Activated CD8-positive, alpha-beta memory T cell treated with anti-CD3 and anti-CD28 coated beads, Interleukin-2, amount 50 U/mL, for 1 hour (primary cell): ENCODE results near the gene QRSL1.
"Not testable (repeated sequence)": the region's sequence is repeated elsewhere in the genome, so short reads cannot be mapped to it uniquely, and the experiment has no call there.

Experiments
- DNase-seq: peaks from one replicate; pipeline ENCODE4 v3.0.0-alpha.2; 2020; ENCODE audit errors: extremely low read depth

QRSL1 gene

GRCh38 chr6:106674541-106675229 is 45.3 kb downstream of the QRSL1 start:
- no peak for DNase-seq

GRCh38 chr6:106677282-106677681 is 47.9 kb downstream of the QRSL1 start:
- no peak for DNase-seq

GRCh38 chr6:106684011-106684410 is 54.6 kb downstream of the QRSL1 start:
- DNase-seq: no peak

- no peak for DNase-seq
Measured at GRCh38 chr6:106685833-106686232, 56.5 kb downstream of the QRSL1 start.

- DNase-seq: no peak
Measured at GRCh38 chr6:106688177-106688951, 59.0 kb downstream of the QRSL1 start.

- DNase-seq: no peak
Measured at GRCh38 chr6:106692112-106692818, 62.9 kb downstream of the QRSL1 start.

GRCh38 chr6:106692819-106693208 is 63.4 kb downstream of the QRSL1 start:
- DNase-seq: no peak

GRCh38 chr6:106693418-106693817 is 64.0 kb downstream of the QRSL1 start:
- no peak for DNase-seq

GRCh38 chr6:106694343-106694742 is 65.0 kb downstream of the QRSL1 start:
- no peak for DNase-seq

- no peak for DNase-seq
Measured at GRCh38 chr6:106700581-106700980, 71.2 kb downstream of the QRSL1 start.

GRCh38 chr6:106701201-106701600 is 71.8 kb downstream of the QRSL1 start:
- not testable (repeated sequence) for DNase-seq

- DNase-seq: no peak
Measured at GRCh38 chr6:106702046-106702445, 72.7 kb downstream of the QRSL1 start.

GRCh38 chr6:106702451-106703110 is 73.2 kb downstream of the QRSL1 start:
- no peak for DNase-seq

GRCh38 chr6:106704327-106704726 is 74.9 kb downstream of the QRSL1 start:
- no peak for DNase-seq

GRCh38 chr6:106705156-106705555 is 75.8 kb downstream of the QRSL1 start:
- DNase-seq: no peak

- DNase-seq: no peak
Measured at GRCh38 chr6:106710580-106710979, 81.2 kb downstream of the QRSL1 start.

GRCh38 chr6:106714281-106714680 is 84.9 kb downstream of the QRSL1 start:
- DNase-seq: no peak

GRCh38 chr6:106715922-106716321 is 86.5 kb downstream of the QRSL1 start:
- no peak for DNase-seq

GRCh38 chr6:106716966-106717365 is 87.6 kb downstream of the QRSL1 start:
- DNase-seq: no peak
